Right cardiac atrium (tissue), 5 donors: Measurements from ENCODE around the gene DHRSX. TPM values are rescaled to one million over a fixed set of nuclear protein-coding genes. Genes with fewer than 3 reads are reported as not detected.

Experiments
- ATAC-seq, 2 donors: fragments of 200-7000 bp; cut with Tn5 transposase; one replicate each; pipeline versions ENCODE4 v1.8.0 to v1.9.1; 2020; ENCODE audit warnings: moderate library complexity in 2 of 2, mild to moderate bottlenecking in 1 of 2
- DNase-seq, 3 donors: peaks; one replicate each; pipeline ENCODE4 v3.0.0-alpha.2; 2020
- H3K27ac ChIP-seq: one replicate; pipeline ENCODE4 v1.5.1; 2013; ENCODE audit warnings: mild to moderate bottlenecking, low read length, control low read depth, moderate library complexity
- H3K27me3 ChIP-seq: one replicate; pipeline ENCODE4 v1.6.1; 2013; ENCODE audit not compliant: control insufficient read depth, insufficient read depth
- H3K4me1 ChIP-seq: one replicate; pipeline ENCODE4 v1.6.1; 2013; ENCODE audit warnings: low read length; ENCODE audit not compliant: control insufficient read depth, insufficient read depth
- H3K4me3 ChIP-seq: one replicate; pipeline ENCODE4 v1.5.1; 2013; ENCODE audit warnings: low read length, control low read depth
- H3K9me3 ChIP-seq: one replicate; pipeline ENCODE4 v1.6.1; 2013; ENCODE audit warnings: low read length; ENCODE audit not compliant: control insufficient read depth
- WGBS: extraction: QIAGEN DNeasy Blood & Tissue Kit; methylation state at CpG from one replicate; pipeline ENCODE4 v1.1.7; 2013; 5-methylcytosine and 5-hydroxymethylcytosine counted together
- intact Hi-C, 4 donors: fragments of 100-400 bp; cut with DNase I; formaldehyde crosslinking; loops; one replicate each; pipeline versions ENCODE4 v1.11.0 to v1.14.0; 2022 to 2023
- polyA plus RNA-seq: library from polyadenylated mRNA; stranded (reverse); fragments of 200-250 nt; gene quantifications from one replicate; pipeline ENCODE4 v1.2.3, GENCODE V29; 2013
- total RNA-seq, 4 donors: library from RNA; stranded (reverse); fragmentation: NEBNext Ultra II Directional; extraction: Animal tissue kit (Norgen Biotek cat#: 25700); gene quantifications; one replicate each; pipeline ENCODE4 v1.2.1, GENCODE V29; 2021
- donor health status: healthy with polysubstance abuse.
- donor health status: DM: no; HTN: yes; CAD: no.
- donor health status: DM: no; HTN: no; CAD: no.
- donor health status: DM: no; HTN: yes; CAD: no; lungs with severe emphysema.
- donor health status: DM: yes; HTN: yes; CAD: no.

DHRSX gene
- total and polyA plus RNA-seq, 5 donors, result 22.2 to 43.7 (median 30.1) TPM

- H3K4me1 ChIP-seq, result no peaks in the 10 kb centered on the region
- no peak overlapping the region for H3K27ac ChIP-seq
- H3K27me3 ChIP-seq, result no peaks in the 10 kb centered on the region
- DNase-seq (no peak), ATAC-seq (no peak)
- intact Hi-C loops, result no loop called here
- H3K4me3 ChIP-seq, result no peak overlapping the region
- WGBS, result 86% methylated on average over 14 of the region's 14 CpGs
- no peaks in the 10 kb centered on the region for H3K9me3 ChIP-seq
These were observed 317.5 kb downstream of the DHRSX start for GRCh38 chrX:2183193-2183725.

GRCh38 chrX:2177541-2177940 is 323.2 kb downstream of the DHRSX start:
- intact Hi-C loops, result no loop called here
- 95% methylated on average over 14 of the region's 14 CpGs for WGBS
- ATAC-seq, result no peak
- Histone ChIP-seq H3K9me3 (no peaks in the 10 kb centered on the region), H3K27me3 (no peaks in the 10 kb centered on the region), H3K4me3 (no peak overlapping the region), H3K27ac (no peak overlapping the region), H3K4me1 (no peaks in the 10 kb centered on the region)
- DNase-seq, result no peak

- Histone ChIP-seq H3K4me3 (no peak overlapping the region), H3K9me3 (no peaks in the 10 kb centered on the region), H3K4me1 (no peaks in the 10 kb centered on the region), H3K27me3 (no peaks in the 10 kb centered on the region), H3K27ac (no peak overlapping the region)
- DNase-seq (no peak), ATAC-seq (no peak)
- intact Hi-C loops, result no loop called here
- 87% methylated on average over 5 of the region's 5 CpGs for WGBS
These were observed 324.0 kb downstream of the DHRSX start for GRCh38 chrX:2176733-2177132.

DNA sequence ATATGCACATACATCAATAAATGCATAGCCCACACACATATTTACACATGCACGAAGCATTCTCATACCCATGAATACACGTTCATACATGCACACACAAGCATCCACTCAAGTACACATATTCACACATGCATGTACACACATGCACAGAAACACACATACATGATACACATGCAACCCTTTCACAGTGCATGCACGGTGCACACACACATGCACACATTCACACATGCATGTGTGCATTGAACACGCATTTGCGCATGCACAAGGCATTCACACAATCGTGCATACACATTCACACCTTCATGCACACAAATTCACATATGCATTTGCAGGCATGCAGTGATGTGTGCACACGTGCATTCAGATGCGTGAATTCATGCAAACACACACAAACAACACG is 324.5 kb downstream of the DHRSX start:
- Histone ChIP-seq H3K9me3 (no peaks in the 10 kb centered on the region), H3K4me3 (no peak overlapping the region), H3K27ac (no peak overlapping the region), H3K27me3 (no peaks in the 10 kb centered on the region), H3K4me1 (no peaks in the 10 kb centered on the region)
- intact Hi-C loops, result no loop called here
- 97% methylated on average over 9 of the region's 9 CpGs for WGBS
- DNase-seq (no peak), ATAC-seq (no peak)

DNA sequence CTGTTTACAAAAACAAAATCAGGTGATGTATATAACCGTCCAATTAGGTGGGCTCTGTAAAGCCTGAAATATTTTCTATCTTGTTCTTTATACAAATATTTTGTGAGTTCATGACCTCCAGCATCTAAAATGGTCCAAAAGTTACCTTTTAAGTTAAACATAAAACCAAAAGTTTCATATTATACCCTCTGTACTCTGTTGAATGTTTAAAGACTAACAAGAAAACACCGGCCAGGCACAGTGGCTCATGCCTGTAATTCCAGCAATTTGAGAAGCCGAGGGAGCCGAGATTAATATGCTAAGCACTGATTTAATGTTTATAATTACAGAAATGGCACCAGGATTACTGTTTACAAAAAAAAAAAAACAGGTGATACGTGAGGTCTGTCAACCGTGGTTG is 328.4 kb downstream of the DHRSX start:
- no peak overlapping the region for H3K4me3 ChIP-seq
- 84% methylated on average over 6 of the region's 6 CpGs for WGBS
- H3K9me3 ChIP-seq, result no peaks in the 10 kb centered on the region
- intact Hi-C loops, result no loop called here
- no peaks in the 10 kb centered on the region for H3K4me1 ChIP-seq
- H3K27me3 ChIP-seq, result no peaks in the 10 kb centered on the region
- H3K27ac ChIP-seq, result no peak overlapping the region
- DNase-seq (no peak), ATAC-seq (no peak)

Other genes with a start within 250 kb of the DHRSX start
- 10 to 100 TPM; 25.6 to 61.6 (median 33.1) TPM for gene ZBED1, start within 50 bp of the DHRSX start, total RNA-seq
- 29.4 TPM for gene ZBED1, start within 50 bp of the DHRSX start, polyA plus RNA-seq
- gene CD99, start 190.3 kb upstream of the DHRSX start, total RNA-seq, result 100 to 1,000 TPM; 230 to 368 (median 290) TPM
- gene CD99, start 190.3 kb upstream of the DHRSX start, polyA plus RNA-seq, result 387 TPM